Immature natural killer cell (primary cell): ENCODE results near the gene GSTM5. TPM values are rescaled to one million over a fixed set of nuclear protein-coding genes. Genes with fewer than 3 reads are reported as not detected.
A peak's percentile ranks its signal among the peaks of the same experiment; 100 is the strongest.
"Not testable (repeated sequence)": the region's sequence is repeated elsewhere in the genome, so short reads cannot be mapped to it uniquely, and the experiment has no call there.

Experiments used
- DNase-seq, 3 donors: peaks; one replicate each; pipeline ENCODE4 v3.0.0; 2022; ENCODE audit warnings: mixed read lengths in 1 of 3
- H3K27ac Mint-ChIP-seq, 6 donors: one replicate each; pipeline ENCODE4 v1.8.0; 2020; ENCODE audit warnings: mixed read lengths in 6 of 6, mild to moderate bottlenecking in 5 of 6, inconsistent platforms in 4 of 6, moderate library complexity in 3 of 6
- H3K27me3 Mint-ChIP-seq, 3 donors: one replicate each; pipeline ENCODE4 v1.8.0; 2020 to 2021; ENCODE audit warnings: low read depth in 3 of 3, mild to moderate bottlenecking in 3 of 3, mixed read lengths in 3 of 3, moderate library complexity in 3 of 3, inconsistent platforms in 1 of 3
- H3K36me3 Mint-ChIP-seq, 3 donors: one replicate each; pipeline ENCODE4 v1.8.0; 2020; ENCODE audit warnings: mixed read lengths in 3 of 3, inconsistent platforms in 2 of 3, mild to moderate bottlenecking in 2 of 3
- H3K4me1 Mint-ChIP-seq, 2 donors: one replicate each; pipeline ENCODE4 v1.8.0; 2020; ENCODE audit warnings: inconsistent platforms in 2 of 2, mild to moderate bottlenecking in 2 of 2, mixed read lengths in 2 of 2, moderate library complexity in 1 of 2
- H3K4me3 Mint-ChIP-seq, 5 donors: one replicate each; pipeline ENCODE4 v1.8.0; 2020; ENCODE audit warnings: mild to moderate bottlenecking in 5 of 5, mixed read lengths in 5 of 5, inconsistent platforms in 3 of 5, moderate library complexity in 3 of 5
- H3K9me3 Mint-ChIP-seq, 6 donors: one replicate each; pipeline ENCODE4 v1.8.0; 2020; ENCODE audit warnings: mild to moderate bottlenecking in 6 of 6, mixed read lengths in 6 of 6, inconsistent platforms in 4 of 6, moderate library complexity in 3 of 6
- polyA plus RNA-seq, 3 donors: library from polyadenylated mRNA; unstranded; fragments of 300-500 nt; fragmentation: Illumina TruSeq; gene quantifications; one replicate each; pipeline ENCODE4 v1.2.3, GENCODE V29; 2021

The GSTM5 gene
- polyA plus RNA-seq, 3 donors from 2014 or later = 0.23 TPM; not detected in 2

DNA sequence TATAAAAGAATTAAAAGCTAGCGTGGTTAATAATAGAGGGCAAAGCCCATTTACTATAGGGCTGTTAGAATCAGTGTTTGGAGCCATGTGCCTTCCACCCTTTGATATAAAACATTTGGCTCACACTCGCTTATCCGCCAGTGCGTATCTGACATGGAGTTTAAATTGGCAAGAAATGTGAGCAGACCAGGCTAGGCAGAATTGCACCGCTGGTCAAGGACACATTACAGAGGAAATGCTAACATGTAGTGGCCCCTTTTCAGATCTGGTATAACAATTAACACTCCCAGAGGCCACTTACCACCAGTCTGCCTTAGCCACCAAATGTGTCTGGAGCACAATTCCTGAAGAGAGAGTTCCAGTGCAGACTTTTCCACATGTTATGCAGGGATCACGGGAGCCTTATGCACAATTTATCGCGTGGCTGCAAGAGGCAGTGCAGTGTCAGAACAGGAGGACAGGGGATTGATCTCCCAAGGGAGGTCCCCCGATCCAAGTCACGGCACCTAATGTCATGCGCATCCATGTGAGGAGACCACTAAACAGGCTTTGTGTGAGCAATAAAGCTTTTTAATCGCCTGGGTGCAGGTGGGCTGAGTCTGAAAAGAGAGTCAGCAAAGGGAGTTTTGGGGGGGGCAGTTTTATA is 14.8 kb downstream of the GSTM5 start:
- Mint-ChIP-seq H3K4me3 (no peak overlapping the region), H3K4me1 (no peaks in the 10 kb centered on the region), H3K9me3 (no peaks in the 10 kb centered on the region), H3K27ac (no peak overlapping the region), H3K36me3 (no peaks in the 10 kb centered on the region), H3K27me3 (peaks cover 0 to 5% (median 3%) of the 10 kb centered on the region in 3 donors)
- DNase-seq = no peak

DNA sequence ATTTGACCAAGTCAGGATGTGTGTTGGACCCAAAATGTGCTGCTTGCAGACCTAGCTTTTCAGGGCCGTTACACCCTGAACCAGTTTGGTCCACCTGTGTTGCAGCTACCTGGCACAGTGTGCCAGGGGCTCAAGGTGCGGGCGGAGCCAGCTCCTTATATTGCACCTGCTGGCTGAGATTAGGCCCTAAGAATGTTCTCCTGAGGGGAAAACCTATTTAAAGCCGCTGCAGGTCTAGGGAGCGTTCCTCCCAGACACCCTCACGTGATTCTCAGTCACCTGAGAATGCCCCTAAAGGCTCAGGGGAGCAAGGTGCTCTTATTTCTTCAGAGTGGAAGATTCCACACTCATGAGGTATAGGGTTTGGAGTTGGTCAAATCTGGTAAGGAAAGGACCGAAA is 16.8 kb downstream of the GSTM5 start:
- Mint-ChIP-seq H3K4me3 (no peak overlapping the region), H3K27me3 (peaks cover 2 to 5% (median 3%) of the 10 kb centered on the region in 3 donors), H3K9me3 (no peaks in the 10 kb centered on the region), H3K4me1 (no peaks in the 10 kb centered on the region), H3K27ac (no peak overlapping the region), H3K36me3 (no peaks in the 10 kb centered on the region)
- no peak for DNase-seq

DNA sequence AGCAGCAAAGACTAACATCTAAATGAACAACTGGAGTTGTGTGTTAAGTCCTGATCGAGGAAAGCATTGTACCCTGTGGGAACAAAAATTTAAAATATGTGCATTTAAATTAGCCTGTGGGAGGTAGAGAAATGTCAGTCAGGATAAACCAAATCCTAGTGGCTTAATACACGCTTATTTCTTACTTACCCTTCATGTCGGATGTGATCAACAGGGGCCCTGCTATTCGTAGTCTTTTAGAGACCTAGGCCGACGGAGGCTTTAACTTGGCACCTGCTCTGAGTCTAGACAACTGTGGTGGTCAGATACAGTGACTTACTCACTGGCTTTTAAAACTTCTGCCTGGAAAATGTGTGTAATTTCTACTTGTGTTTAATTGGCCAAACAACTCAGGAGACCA is 18.6 kb downstream of the GSTM5 start:
- Mint-ChIP-seq H3K4me1 (no peaks in the 10 kb centered on the region), H3K36me3 (no peaks in the 10 kb centered on the region), H3K9me3 (no peaks in the 10 kb centered on the region), H3K4me3 (no peak overlapping the region), H3K27ac (no peak overlapping the region), H3K27me3 (peaks cover 2 to 5% (median 2%) of the 10 kb centered on the region in 3 donors)
- no peak for DNase-seq

DNA sequence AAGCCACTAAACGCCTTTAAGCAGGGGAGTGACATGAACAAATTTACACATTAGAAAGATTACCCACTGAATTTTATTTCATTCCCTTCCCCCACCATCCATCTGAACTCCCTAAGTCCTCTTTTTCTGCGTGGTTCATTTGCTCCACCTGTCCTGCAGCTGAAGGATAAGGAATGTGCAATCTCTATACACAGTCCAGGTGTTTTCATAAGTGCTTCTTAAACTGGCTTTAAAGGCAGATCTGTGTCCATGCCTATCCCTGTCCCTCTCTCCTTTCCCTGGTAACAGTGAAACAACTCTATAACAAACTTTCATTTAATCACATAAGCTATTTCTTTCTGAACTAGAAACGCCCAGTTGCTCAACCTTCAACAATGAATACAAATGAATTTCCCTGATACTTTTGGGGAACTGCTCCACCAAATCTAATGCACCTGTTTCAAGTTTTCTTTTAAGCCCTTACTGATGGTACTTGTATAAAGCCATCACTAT is 20.4 kb downstream of the GSTM5 start:
- Mint-ChIP-seq H3K27ac (no peak overlapping the region), H3K36me3 (no peaks in the 10 kb centered on the region), H3K27me3 (peaks cover 2% of the 10 kb centered on the region in 3 donors), H3K9me3 (no peaks in the 10 kb centered on the region), H3K4me3 (no peak overlapping the region), H3K4me1 (no peaks in the 10 kb centered on the region)
- no peak for DNase-seq

DNA sequence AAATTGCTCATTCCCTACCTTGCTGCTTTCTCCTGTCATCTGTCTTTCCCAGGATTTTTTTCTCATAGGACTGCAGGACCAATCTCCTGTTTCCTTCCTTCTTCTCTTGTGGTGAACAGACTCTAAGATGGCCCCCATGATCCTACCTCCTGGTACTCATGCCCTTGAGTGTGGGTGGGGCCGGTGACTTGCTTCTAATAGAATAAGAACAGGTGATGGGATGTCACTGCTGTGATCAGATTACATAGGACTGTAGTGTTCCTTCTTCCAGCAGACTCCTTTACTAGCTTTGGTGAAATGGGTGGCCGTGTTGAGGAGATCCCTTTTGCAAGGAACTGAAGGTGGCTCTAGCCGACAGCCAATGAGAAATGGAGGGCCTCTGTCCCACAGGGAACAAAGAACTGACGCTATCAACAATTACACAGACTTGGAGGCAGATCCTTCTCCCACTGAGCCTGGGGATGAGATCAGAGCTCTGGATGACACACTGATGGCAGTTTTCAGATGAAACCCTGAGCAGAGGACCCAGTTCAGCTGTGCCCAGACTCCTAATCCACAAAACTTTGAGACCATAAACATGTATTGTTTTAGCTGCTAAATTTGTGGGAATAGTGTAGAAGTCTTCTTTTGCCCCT is 21.3 kb downstream of the GSTM5 start:
- Mint-ChIP-seq H3K27ac (no peak overlapping the region), H3K4me3 (no peak overlapping the region), H3K36me3 (no peaks in the 10 kb centered on the region), H3K9me3 (no peaks in the 10 kb centered on the region), H3K4me1 (no peaks in the 10 kb centered on the region), H3K27me3 (peaks cover under 1 to 6% (median 2%) of the 10 kb centered on the region in 3 donors)
- no peak for DNase-seq

DNA sequence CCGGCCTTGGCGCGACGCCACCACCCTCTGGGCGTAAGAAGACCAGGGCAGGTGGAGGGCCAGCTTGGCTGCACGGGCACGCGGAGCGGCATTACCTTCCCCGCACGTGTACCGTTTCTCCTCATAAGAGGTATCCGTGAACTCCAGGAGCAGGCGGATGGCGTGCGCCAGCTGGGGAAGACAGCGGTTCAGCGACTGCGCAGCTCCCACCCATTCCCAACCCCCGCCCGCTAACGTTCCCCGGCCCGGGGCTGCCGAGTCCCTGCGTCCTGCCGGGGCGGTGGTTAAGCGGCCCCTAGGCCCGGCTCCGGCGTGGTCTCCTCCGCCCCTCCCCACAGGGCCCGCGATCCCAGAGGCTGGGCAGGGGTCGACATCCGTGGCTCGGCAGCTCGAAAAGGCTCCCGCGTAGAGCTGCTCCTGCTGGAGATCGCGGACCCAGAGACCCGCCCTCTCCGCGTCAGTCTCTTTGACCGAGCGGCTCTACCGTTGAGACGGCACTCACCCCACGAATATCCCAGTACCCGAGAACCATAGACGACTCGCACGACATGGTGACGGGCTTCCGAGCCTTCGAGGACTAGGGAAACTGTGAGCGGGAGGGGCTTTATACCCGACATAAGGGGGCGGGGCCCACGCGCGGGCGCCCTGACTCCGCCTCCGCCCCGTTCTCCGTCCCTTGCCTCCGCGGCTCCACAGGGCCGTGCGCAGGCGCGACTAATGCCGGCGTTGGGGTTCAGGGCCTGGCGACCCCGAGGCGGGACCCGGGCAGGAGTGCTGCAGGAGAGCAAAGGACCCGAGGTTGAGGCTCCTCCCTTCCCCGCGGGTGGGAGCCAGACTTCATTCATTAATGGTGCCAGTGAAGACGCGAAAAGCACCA is 27.9 kb downstream of the GSTM5 start:
- peak; percentile 70 to 72 (median 72) for DNase-seq
- H3K9me3 Mint-ChIP-seq = peaks cover 0 to 2% (median 0%) of the 10 kb centered on the region in 6 donors
- no peaks in the 10 kb centered on the region for H3K36me3 Mint-ChIP-seq
- H3K4me1 Mint-ChIP-seq = peaks cover 10 to 13% of the 10 kb centered on the region in 2 donors
- H3K4me3 Mint-ChIP-seq = peak overlapping the region; percentile 84 to 94 (median 88)
- H3K27ac Mint-ChIP-seq = peak overlapping the region in 2 of 6 donors; percentile 49 to 81
- H3K27me3 Mint-ChIP-seq = peaks cover 4 to 14% (median 11%) of the 10 kb centered on the region in 3 donors

DNA sequence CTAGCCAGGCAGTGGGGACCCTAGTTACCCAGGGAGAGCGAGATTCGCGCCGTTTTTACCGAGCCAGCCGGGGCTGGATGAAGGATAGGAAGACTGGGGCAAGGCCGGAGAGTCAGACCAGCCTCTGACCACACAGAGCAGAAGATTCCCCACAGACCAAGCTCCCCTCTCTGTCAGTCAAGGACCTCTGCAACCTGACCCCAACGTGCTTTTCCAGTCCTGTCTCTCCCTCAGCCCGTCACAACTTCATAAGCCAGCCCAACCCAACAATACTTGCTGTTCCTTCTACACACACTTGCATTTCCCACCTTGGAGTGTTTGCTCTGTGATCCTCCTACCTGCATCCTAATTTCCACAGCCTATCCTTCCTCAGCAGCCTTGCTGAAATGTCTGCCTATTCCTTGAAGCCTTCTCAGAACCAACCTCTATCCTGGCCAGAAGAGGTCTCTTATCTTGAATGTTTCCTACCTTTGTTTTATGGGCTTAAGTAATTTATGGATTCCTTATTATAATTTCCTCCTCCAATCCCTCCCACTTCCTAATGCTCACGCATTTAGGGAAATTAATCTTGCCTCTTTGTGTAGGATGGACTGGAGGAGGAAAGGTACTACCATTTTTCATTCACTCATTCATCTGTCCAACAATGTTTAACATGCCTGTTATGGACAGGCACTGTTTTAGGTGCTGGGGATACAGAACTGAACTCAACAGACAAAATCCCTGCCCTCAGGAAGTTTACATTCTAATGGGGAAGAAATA is 28.7 kb downstream of the GSTM5 start, which contains the start of gene GSTM3:
GSTM3 (minus strand) TSS at position 424 of the 759 bp plus-strand sequence. CDS start 751 bp downstream, outside the sequence.
- no peak for DNase-seq
- Mint-ChIP-seq H3K27ac (peak within 1 kb of the TSS in 2 of 6 donors; percentile 45 to 81), H3K4me3 (peak within 1 kb of the TSS; percentile 84 to 94 (median 88)), H3K36me3 (no peaks in the 10 kb centered on the region), H3K9me3 (peaks cover 0 to 2% (median 0%) of the 10 kb centered on the region in 6 donors), H3K4me1 (peaks cover 10 to 13% of the 10 kb centered on the region in 2 donors), H3K27me3 (peaks cover 5 to 14% (median 11%) of the 10 kb centered on the region in 3 donors)

DNA sequence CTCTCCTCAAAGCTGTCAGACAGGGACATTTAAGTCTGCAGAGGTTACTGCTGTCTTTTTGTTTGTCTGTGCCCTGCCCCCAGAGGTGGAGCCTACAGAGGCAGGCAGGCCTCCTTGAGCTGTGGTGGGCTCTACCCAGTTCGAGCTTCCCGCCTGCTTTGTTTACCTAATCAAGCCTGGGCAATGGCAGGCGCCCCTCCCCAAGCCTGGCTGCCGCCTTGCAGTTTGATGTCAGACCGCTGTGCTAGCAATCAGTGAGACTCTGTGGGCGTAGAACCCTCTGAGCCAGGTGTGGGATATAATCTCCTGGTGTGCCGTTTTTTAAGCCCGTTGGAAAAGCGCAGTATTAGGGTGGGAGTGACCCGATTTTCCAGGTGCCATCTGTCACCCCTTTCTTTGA is 36.3 kb downstream of the GSTM5 start:
- not testable (repeated sequence) for H3K9me3 Mint-ChIP-seq, DNase-seq, H3K4me1 Mint-ChIP-seq, H3K36me3 Mint-ChIP-seq, H3K4me3 Mint-ChIP-seq, H3K27ac Mint-ChIP-seq, H3K27me3 Mint-ChIP-seq

DNA sequence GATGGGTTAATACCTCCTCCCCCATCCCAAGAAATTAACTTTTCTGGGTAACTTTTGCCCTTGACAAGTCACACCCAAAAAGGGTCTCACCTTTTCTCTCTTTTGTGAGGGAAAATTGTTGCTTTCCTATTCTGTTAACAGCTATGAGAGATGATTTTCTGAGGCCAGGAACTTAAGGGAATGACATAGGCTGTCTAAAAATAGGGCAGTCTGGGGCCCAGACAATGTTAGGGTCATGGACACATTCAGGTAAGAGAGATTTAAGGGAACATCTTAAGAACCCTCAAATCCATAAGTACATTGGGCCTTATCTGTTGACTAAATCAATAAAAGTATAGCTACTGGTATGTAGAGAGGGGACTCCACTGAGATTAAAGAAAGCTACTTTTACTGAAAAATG is 37.2 kb downstream of the GSTM5 start:
- peaks cover 4 to 5% (median 5%) of the 10 kb centered on the region in 3 donors for H3K27me3 Mint-ChIP-seq
- DNase-seq = no peak
- H3K4me3 Mint-ChIP-seq = no peak overlapping the region
- no peaks in the 10 kb centered on the region for H3K36me3 Mint-ChIP-seq
- H3K9me3 Mint-ChIP-seq = no peaks in the 10 kb centered on the region
- H3K4me1 Mint-ChIP-seq = no peaks in the 10 kb centered on the region
- H3K27ac Mint-ChIP-seq = no peak overlapping the region

DNA sequence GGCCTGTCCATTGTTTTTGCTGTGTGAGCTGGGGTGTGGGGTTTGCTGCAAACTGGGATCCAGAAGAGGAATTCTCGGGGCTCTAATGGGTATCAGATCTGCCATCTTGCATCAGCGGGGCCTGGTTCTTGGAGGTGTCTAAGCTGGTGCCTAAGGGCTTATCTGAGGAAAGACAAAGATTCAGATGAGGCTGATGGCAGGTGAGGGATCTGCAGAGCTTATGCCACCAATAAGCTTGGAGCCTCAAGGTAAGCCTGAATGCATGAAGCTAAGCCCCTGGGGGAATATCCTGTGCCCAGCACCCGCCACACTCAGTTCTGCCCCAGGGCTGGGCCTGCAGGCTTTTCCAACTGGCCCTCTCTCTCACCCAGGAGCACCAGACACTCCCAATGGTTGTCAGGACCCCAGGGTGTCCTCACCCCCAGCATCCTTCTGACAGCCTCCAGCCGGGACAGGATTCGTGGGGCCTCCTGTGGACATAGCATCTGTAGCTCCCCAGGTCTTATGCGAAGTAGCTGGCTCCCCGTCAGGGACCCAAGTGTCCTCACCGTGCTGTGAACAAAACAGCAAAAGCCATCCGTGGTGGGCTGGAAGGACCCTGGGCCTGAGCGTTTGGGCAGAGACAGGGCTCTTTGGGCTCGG is 38.3 kb downstream of the GSTM5 start:
- Mint-ChIP-seq H3K27ac (no peak overlapping the region), H3K27me3 (peaks cover 0 to 4% (median 2%) of the 10 kb centered on the region in 3 donors), H3K9me3 (no peaks in the 10 kb centered on the region), H3K4me1 (no peaks in the 10 kb centered on the region), H3K36me3 (no peaks in the 10 kb centered on the region), H3K4me3 (no peak overlapping the region)
- DNase-seq = no peak

DNA sequence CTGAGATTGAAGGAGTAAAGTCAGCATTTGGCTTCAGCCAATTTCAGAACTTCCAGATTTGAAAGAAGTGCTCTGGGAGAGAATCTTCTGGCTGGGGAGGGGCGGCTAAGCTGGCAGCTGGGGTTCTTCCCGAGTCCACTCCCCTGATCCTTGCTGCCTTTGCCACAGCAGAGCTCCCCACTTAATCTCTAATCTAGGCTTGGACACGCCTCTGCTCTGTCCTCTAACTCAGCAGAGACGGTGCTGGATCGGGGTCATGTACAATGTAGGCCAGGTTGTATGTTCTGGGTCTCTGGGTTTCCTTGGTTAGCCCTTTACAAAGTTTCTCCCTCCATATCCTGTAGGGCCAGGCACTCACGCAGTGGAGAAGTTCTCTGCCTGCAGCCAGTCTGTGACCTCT is 38.9 kb downstream of the GSTM5 start:
- H3K27me3 Mint-ChIP-seq = peaks cover 0 to 4% (median 2%) of the 10 kb centered on the region in 3 donors
- no peak overlapping the region for H3K27ac Mint-ChIP-seq
- H3K4me1 Mint-ChIP-seq = no peaks in the 10 kb centered on the region
- no peaks in the 10 kb centered on the region for H3K9me3 Mint-ChIP-seq
- no peak for DNase-seq
- H3K4me3 Mint-ChIP-seq = no peak overlapping the region
- H3K36me3 Mint-ChIP-seq = no peaks in the 10 kb centered on the region

DNA sequence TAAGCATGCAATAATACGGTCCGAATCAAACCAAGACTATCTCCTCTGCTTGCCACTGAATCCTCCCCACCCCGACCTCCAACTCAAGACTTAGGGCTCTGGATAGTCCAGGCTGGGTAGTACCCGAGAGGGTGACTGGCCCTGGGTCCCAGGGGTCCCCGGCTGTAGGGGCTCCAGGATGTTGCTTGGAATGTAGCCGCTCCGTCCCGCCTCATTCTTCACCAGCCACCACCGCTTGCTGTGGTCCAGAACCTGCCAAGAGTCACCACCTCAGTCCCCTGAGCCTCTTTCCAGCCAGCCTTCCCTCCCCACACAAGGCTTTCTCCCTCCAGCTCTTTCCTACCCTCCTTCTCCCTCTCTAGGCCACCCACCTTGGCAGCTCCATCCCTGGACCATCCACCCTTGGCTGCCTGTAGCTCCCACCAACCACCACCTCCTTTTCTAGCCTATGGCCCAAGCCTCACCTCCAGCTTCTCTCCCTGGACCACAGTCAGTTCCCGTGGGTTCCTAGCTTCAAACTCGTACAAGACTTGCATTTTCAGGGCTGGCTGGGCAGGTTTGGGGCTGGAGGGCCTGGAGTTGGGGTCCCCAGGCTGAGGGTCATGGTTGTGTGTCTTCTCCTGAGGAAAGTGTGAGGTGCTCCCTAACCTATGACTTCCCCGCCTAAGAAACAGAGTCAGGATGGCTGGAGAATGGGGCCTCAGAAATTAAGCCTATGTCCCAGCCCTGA is 39.6 kb downstream of the GSTM5 start:
- Mint-ChIP-seq H3K9me3 (no peaks in the 10 kb centered on the region), H3K27me3 (peaks cover 2 to 4% (median 2%) of the 10 kb centered on the region in 3 donors), H3K36me3 (no peaks in the 10 kb centered on the region)

More for the DNA sequence above, 39.6 kb downstream of the GSTM5 start:
- Mint-ChIP-seq H3K4me3 (no peak overlapping the region), H3K4me1 (no peaks in the 10 kb centered on the region), H3K27ac (peak overlapping the region in 1 of 6 donors; percentile 18)
- DNase-seq = no peak
